T-helper 2 cell treated with Interferon-gamma antibody and Interleukin-4, amounts not matched to agents 5 μg/mL and 100 μg/mL, for 36 hours (primary cell): ENCODE data around the gene POLR2J3.
"Not testable (repeated sequence)": the region's sequence is repeated elsewhere in the genome, so short reads cannot be mapped to it uniquely, and the experiment has no call there.

Experiments used
- DNase-seq: peaks from one replicate; pipeline ENCODE4 v3.0.0; 2021; ENCODE audit warnings: low spot score
- H3K27ac Mint-ChIP-seq: one replicate; pipeline ENCODE4 v1.8.0; 2021; ENCODE audit warnings: mild to moderate bottlenecking, mixed read lengths
- H3K27me3 Mint-ChIP-seq: one replicate; pipeline ENCODE4 v1.8.0; 2021; ENCODE audit warnings: low read depth, mixed read lengths
- H3K36me3 Mint-ChIP-seq: one replicate; pipeline ENCODE4 v1.8.0; 2021; ENCODE audit warnings: low read depth, mixed read lengths
- H3K4me1 Mint-ChIP-seq: one replicate; pipeline ENCODE4 v1.8.0; 2021; ENCODE audit warnings: low read depth, mixed read lengths
- H3K4me3 Mint-ChIP-seq: one replicate; pipeline ENCODE4 v1.8.0; 2022; ENCODE audit warnings: mild to moderate bottlenecking, moderate library complexity, mixed read lengths
- H3K9me3 Mint-ChIP-seq: one replicate; pipeline ENCODE4 v1.8.0; 2021; ENCODE audit warnings: mixed read lengths

POLR2J3 gene

GRCh38 chr7:102572261-102573239, at the start of gene POLR2J3:
Gene POLR2J3 (minus strand): TSS chr7:102572583. CDS start chr7:102572521, 62 bp downstream.
- not testable (repeated sequence) for H3K27me3 Mint-ChIP-seq, H3K4me1 Mint-ChIP-seq, H3K36me3 Mint-ChIP-seq, H3K9me3 Mint-ChIP-seq
- H3K27ac Mint-ChIP-seq, result peak within 1 kb of the TSS; percentile 88
- DNase-seq, result peak; percentile 100
- H3K4me3 Mint-ChIP-seq, result peak within 1 kb of the TSS; percentile 90

DNA sequence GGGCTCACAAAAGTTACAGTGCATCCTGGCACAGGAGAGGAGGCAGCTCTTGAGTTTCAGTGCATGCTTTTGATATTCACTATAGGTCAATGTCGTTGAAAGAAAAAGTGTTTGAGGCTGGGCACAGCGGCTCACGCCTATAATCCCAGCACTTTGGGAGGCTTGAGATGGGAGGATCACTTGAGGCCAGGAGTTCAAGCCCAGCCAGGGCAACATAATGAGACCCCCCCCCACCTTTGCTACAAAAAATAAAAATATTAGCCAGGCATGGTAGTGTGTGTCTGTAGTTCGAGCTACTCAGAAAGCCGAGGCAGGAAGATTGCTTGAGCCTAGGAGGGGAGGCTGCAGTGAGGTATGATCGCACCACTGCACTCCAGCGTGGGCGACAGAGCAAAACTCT, 45.7 kb upstream of the POLR2J3 start:
- not testable (repeated sequence) for H3K36me3 Mint-ChIP-seq, H3K4me3 Mint-ChIP-seq, H3K27me3 Mint-ChIP-seq, H3K9me3 Mint-ChIP-seq, H3K27ac Mint-ChIP-seq, H3K4me1 Mint-ChIP-seq, DNase-seq

DNA sequence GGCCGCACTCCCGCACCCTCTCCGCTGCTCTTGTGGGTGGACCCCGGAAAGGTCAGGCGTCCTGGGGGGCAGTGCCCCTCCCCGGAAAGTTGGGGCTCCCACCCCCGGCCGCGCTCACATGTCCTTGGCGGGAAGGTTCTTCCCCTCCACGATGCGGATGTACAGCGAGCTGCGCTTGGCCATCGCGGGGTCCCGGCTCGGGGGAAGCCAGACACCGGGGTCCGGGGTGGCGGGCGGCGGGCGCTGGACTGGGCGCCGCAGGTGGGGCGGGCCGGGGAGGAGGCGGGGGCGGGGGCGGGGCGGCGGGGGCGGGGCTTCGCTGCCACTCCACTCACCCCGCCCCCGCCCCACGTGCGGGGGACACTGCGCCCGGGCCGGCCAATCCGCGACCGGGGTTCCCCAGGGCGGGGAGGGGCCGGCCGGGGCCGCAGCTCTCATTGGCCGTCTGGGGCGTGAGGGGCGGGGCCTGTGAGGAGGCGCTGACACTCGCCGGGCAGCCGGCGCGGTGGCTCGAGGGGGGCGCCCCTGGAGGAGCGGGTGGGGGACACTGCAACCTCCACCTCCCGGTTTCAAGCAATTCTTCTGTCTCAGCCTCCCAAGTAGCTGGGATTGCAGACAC, 44.2 kb upstream of the POLR2J3 start, which contains the start of gene RASA4:
Gene RASA4, minus strand, starts transcription at position 250 of the 619 bp plus-strand sequence. Its CDS starts 67 bp downstream, at position 183.
- not testable (repeated sequence) for H3K4me1 Mint-ChIP-seq, H3K36me3 Mint-ChIP-seq, H3K27ac Mint-ChIP-seq, H3K4me3 Mint-ChIP-seq, H3K27me3 Mint-ChIP-seq, H3K9me3 Mint-ChIP-seq
- DNase-seq, result peak; percentile 32

GRCh38 chr7:102615930-102616329, 43.5 kb upstream of the POLR2J3 start:
- H3K27me3 Mint-ChIP-seq, DNase-seq, H3K4me1 Mint-ChIP-seq, H3K4me3 Mint-ChIP-seq, H3K27ac Mint-ChIP-seq, H3K36me3 Mint-ChIP-seq, H3K9me3 Mint-ChIP-seq: not testable (repeated sequence)

- not testable (repeated sequence) for H3K36me3 Mint-ChIP-seq, DNase-seq, H3K4me3 Mint-ChIP-seq, H3K4me1 Mint-ChIP-seq, H3K27ac Mint-ChIP-seq, H3K27me3 Mint-ChIP-seq, H3K9me3 Mint-ChIP-seq
Measured at GRCh38 chr7:102614873-102615272, 42.5 kb upstream of the POLR2J3 start.

GRCh38 chr7:102614346-102614697, 41.9 kb upstream of the POLR2J3 start:
- not testable (repeated sequence) for H3K4me1 Mint-ChIP-seq, H3K27me3 Mint-ChIP-seq, H3K9me3 Mint-ChIP-seq, H3K4me3 Mint-ChIP-seq, DNase-seq, H3K27ac Mint-ChIP-seq, H3K36me3 Mint-ChIP-seq

GRCh38 chr7:102613575-102614345, 41.4 kb upstream of the POLR2J3 start:
- H3K27me3 Mint-ChIP-seq, result not testable (repeated sequence)

DNA sequence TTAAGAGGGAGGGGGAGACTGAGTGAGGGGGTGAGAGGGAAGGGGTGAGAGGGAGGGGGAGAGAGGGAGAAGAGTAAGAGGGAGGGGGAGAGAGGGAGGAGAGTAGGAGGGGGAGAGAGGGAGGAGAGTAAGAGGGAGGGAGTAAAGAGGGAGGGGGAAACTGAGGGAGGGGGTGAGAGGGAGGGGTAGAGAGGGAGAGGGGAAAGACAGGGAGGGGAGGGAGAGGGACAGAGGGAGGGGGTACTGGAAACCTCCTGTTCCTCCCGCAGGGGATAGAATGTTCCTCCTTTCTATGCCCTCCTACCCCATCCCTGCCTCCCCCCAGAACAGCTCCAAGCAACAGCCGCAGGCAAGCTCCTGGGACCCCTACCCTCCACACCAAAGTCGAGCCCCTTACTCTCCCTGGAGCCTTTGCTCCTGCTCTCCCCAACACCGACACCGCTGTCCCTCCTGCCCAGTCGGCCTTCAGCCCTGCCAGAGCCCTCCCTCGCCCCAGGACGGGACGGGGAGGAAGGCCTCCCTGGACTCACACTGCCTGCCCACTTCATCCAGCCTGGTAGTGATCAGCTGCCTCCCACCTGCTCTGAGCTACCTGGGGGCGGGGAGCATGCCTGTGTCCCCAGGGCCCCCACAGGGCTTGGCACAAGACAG, 39.4 kb upstream of the POLR2J3 start:
- H3K27me3 Mint-ChIP-seq, DNase-seq, H3K9me3 Mint-ChIP-seq, H3K4me3 Mint-ChIP-seq, H3K27ac Mint-ChIP-seq, H3K4me1 Mint-ChIP-seq, H3K36me3 Mint-ChIP-seq: not testable (repeated sequence)

More at GRCh38 chr7:102613575-102614345, 41.4 kb upstream of the POLR2J3 start:
- H3K9me3 Mint-ChIP-seq, H3K36me3 Mint-ChIP-seq, H3K4me3 Mint-ChIP-seq, DNase-seq, H3K4me1 Mint-ChIP-seq, H3K27ac Mint-ChIP-seq: not testable (repeated sequence)

GRCh38 chr7:102611013-102611674, 38.8 kb upstream of the POLR2J3 start:
- H3K27me3 Mint-ChIP-seq, H3K9me3 Mint-ChIP-seq, H3K36me3 Mint-ChIP-seq, H3K4me1 Mint-ChIP-seq, DNase-seq, H3K4me3 Mint-ChIP-seq, H3K27ac Mint-ChIP-seq: not testable (repeated sequence)

DNA sequence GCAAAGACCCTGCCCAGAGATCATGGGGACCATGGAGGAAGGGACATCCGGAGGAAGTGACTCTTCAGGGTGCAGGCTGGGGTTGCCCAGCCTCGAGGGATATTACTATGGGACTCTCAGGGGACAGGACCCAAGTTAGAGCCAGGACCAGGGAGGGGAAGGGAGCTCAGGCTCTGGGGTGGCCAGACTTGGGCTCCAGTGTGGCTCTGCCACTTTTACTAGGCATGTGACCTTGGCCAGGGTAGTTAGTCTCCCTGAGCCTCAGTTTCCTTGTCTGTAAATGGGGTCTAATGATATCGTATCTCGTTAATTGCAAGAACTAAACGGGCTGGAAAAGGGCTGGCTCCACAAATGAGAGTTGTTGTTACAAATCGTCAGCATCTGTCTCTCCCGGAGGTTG, 38.1 kb upstream of the POLR2J3 start:
- H3K36me3 Mint-ChIP-seq, H3K4me1 Mint-ChIP-seq, H3K27ac Mint-ChIP-seq, H3K27me3 Mint-ChIP-seq, H3K9me3 Mint-ChIP-seq, DNase-seq, H3K4me3 Mint-ChIP-seq: not testable (repeated sequence)

- DNase-seq, H3K36me3 Mint-ChIP-seq, H3K27ac Mint-ChIP-seq, H3K27me3 Mint-ChIP-seq, H3K4me3 Mint-ChIP-seq, H3K4me1 Mint-ChIP-seq, H3K9me3 Mint-ChIP-seq: not testable (repeated sequence)
Measured at GRCh38 chr7:102609734-102610133, 37.4 kb upstream of the POLR2J3 start.

- H3K4me1 Mint-ChIP-seq, H3K4me3 Mint-ChIP-seq, H3K27me3 Mint-ChIP-seq, H3K27ac Mint-ChIP-seq, DNase-seq, H3K36me3 Mint-ChIP-seq, H3K9me3 Mint-ChIP-seq: not testable (repeated sequence)
Measured at GRCh38 chr7:102606848-102607247, 34.5 kb upstream of the POLR2J3 start.

GRCh38 chr7:102604431-102605145, 32.2 kb upstream of the POLR2J3 start:
- H3K27ac Mint-ChIP-seq, H3K4me1 Mint-ChIP-seq, DNase-seq, H3K36me3 Mint-ChIP-seq, H3K27me3 Mint-ChIP-seq, H3K4me3 Mint-ChIP-seq, H3K9me3 Mint-ChIP-seq: not testable (repeated sequence)
